Cardiac muscle cell (in vitro differentiated cells and primary cell): ENCODE results near the gene TPM1. TPM values are rescaled to one million over a fixed set of nuclear protein-coding genes. Genes with fewer than 3 reads are reported as not detected.

Experiments used
- DNase-seq, 2 donors: peaks; one replicate each; pipeline versions ENCODE4 v3.0.0 to v3.0.0-alpha.2; 2010 to 2017; ENCODE audit warnings: low read depth in 1 of 2, low spot score in 1 of 2
- H3K27ac ChIP-seq: fragments of 200-600 bp; sonication (generic); 2 replicates; pipeline ENCODE4 v1.5.1; 2016
- H3K27me3 ChIP-seq: fragments of 200-600 bp; sonication (generic); 2 replicates; pipeline ENCODE4 v1.6.0; 2016; ENCODE audit warnings: control low read depth
- H3K36me3 ChIP-seq: fragments of 200-600 bp; sonication (generic); 2 replicates; pipeline ENCODE4 v1.5.1; 2016; ENCODE audit warnings: control low read depth
- H3K4me1 ChIP-seq: fragments of 200-600 bp; sonication (generic); 2 replicates; pipeline ENCODE4 v1.8.1; 2017; ENCODE audit warnings: low read depth, mild to moderate bottlenecking, mixed run types
- H3K4me3 ChIP-seq: fragments of 200-600 bp; sonication (generic); 2 replicates; pipeline ENCODE4 v1.5.1; 2016; ENCODE audit warnings: mild to moderate bottlenecking
- H3K9me3 ChIP-seq: fragments of 200-600 bp; sonication (generic); 2 replicates; pipeline ENCODE4 v1.5.1; 2017; ENCODE audit warnings: low read depth, mild to moderate bottlenecking, control low read depth
- polyA plus RNA-seq: library from polyadenylated mRNA; unstranded; fragments of >200 nt; fragmentation: Nextera tagmentation; extraction: Ambion mirVana; gene quantifications from 2 replicates; pipeline ENCODE4 v1.2.1, GENCODE V29; 2016
- total RNA-seq: library from RNA; depleted of rRNA; stranded (reverse); fragments of >200 nt; gene quantifications from 2 replicates; pipeline ENCODE4 v1.2.3, GENCODE V29; 2016
- TF ChIP-seq, protein P1 (sequence below): IDR thresholded peaks from 2 replicates; pipeline ENCODE4 v1.5.1; 2012; ENCODE audit warnings: low read depth, mild to moderate bottlenecking, low read length

The TPM1 gene
- total and polyA plus RNA-seq, 2 experiments from 2014 or later = 6,553 to 10,138 TPM

DNA sequence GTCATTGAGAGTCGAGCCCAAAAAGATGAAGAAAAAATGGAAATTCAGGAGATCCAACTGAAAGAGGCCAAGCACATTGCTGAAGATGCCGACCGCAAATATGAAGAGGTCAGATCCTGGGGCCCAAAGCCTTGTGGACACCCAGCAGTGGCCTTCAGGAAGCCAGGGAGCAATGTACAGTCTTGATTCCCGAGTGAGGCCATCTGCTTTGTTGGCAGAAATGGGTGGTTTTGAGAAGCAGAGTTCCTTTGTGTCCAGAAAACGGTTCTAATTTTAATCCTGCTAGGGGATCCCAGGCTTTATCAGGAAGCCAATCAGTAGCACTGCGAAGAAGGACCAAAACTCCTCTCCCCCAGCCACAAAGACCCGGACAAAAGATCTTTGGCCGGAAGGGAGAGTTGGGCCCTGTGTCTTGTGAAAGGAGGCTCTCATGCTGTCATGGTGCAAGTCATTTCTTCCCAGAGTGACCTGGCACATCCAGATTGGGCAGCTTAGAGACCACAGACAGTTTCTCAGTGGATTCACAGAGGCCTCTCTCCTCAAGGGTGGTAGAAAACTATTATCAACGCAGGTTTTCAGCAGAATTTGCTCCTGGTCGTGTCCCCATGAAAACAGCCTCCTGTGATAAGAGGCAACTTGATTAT, 17.1 kb downstream of the TPM1 start:
- TF ChIP-seq, protein P1, sequence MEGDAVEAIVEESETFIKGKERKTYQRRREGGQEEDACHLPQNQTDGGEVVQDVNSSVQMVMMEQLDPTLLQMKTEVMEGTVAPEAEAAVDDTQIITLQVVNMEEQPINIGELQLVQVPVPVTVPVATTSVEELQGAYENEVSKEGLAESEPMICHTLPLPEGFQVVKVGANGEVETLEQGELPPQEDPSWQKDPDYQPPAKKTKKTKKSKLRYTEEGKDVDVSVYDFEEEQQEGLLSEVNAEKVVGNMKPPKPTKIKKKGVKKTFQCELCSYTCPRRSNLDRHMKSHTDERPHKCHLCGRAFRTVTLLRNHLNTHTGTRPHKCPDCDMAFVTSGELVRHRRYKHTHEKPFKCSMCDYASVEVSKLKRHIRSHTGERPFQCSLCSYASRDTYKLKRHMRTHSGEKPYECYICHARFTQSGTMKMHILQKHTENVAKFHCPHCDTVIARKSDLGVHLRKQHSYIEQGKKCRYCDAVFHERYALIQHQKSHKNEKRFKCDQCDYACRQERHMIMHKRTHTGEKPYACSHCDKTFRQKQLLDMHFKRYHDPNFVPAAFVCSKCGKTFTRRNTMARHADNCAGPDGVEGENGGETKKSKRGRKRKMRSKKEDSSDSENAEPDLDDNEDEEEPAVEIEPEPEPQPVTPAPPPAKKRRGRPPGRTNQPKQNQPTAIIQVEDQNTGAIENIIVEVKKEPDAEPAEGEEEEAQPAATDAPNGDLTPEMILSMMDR = no peak
- peaks cover 42% of the 10 kb centered on the region for H3K4me1 ChIP-seq
- no peaks in the 10 kb centered on the region for H3K9me3 ChIP-seq
- no peak overlapping the region for H3K4me3 ChIP-seq
- no peak for DNase-seq
- H3K27ac ChIP-seq = peak overlapping the region; percentile 70
- no peaks in the 10 kb centered on the region for H3K27me3 ChIP-seq
- H3K36me3 ChIP-seq = peaks cover 98% of the 10 kb centered on the region

DNA sequence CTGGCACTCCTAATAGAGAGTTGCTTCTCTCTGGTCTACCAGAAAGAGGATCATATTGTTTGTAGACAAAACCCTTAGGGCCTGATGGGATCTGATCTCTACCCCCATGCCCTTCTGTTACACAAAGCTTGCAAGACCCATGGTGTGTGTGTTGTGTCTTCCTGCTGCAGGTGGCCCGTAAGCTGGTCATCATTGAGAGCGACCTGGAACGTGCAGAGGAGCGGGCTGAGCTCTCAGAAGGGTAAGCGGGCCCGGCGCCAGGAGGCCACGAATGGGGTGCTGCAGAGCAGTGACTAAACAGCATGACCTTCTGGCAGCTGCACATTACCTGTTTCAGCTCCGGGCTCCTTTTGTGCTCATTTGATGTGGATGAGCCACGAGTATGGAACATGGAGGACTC, 18.2 kb downstream of the TPM1 start:
- no peaks in the 10 kb centered on the region for H3K9me3 ChIP-seq
- H3K36me3 ChIP-seq = peaks cover 97% of the 10 kb centered on the region
- H3K27me3 ChIP-seq = no peaks in the 10 kb centered on the region
- H3K27ac ChIP-seq = peak overlapping the region; percentile 70
- H3K4me1 ChIP-seq = peaks cover 32% of the 10 kb centered on the region
- H3K4me3 ChIP-seq = no peak overlapping the region
- DNase-seq = no peak
- TF ChIP-seq, protein P1 = no peak

DNA sequence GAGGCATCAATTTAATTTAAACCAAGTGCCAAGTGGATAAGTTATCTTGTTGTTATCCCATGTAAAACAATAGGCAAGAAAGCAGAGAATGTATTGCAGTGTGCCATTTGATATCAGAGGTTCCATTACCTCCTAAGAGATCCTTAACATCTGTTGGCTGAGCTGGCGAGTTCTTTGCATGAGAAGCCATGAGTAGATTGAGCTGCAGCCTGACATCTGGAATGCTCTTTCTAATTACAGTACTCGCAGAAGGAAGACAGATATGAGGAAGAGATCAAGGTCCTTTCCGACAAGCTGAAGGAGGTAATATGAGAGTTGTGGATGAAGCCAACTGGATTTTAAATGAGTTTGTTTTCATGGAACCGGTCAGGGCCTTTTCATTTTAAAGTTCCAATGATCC, 19.4 kb downstream of the TPM1 start:
- Histone ChIP-seq H3K4me1 (peaks cover 38% of the 10 kb centered on the region), H3K27ac (peak overlapping the region; percentile 70), H3K4me3 (no peak overlapping the region), H3K36me3 (peaks cover 98% of the 10 kb centered on the region), H3K27me3 (no peaks in the 10 kb centered on the region), H3K9me3 (no peaks in the 10 kb centered on the region)
- TF ChIP-seq, protein P1 = no peak
- DNase-seq = no peak

DNA sequence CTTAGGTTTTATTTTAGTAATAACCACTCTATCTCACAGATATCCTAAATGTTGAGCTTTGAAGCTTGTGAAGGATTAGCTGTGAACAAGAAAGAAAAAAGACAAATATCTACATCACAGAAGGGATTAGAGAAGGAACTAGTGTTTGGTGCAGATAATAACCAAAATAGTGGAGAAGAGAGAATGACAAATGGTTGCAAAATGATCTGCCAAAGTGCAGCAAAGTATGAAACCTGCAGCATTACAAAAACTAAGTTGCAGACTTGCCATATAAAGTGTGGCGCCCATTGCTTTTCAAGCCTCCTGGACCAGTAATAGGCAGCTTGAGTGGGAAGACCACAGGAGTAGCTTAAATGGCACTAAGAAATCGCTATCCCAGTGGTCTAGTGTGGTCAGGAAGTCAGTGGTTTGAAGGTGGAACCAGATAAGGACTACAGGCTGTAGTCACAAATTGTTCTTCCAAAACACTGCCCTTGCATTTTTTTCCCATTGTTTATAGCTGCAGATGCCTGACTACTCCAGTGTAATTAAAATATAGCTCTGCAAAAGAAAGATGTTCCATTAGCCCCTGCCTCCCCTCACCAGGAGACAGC, 20.7 kb downstream of the TPM1 start:
- no peak overlapping the region for H3K4me3 ChIP-seq
- peak overlapping the region; percentile 70 for H3K27ac ChIP-seq
- H3K36me3 ChIP-seq = peaks cover 95% of the 10 kb centered on the region

DNA sequence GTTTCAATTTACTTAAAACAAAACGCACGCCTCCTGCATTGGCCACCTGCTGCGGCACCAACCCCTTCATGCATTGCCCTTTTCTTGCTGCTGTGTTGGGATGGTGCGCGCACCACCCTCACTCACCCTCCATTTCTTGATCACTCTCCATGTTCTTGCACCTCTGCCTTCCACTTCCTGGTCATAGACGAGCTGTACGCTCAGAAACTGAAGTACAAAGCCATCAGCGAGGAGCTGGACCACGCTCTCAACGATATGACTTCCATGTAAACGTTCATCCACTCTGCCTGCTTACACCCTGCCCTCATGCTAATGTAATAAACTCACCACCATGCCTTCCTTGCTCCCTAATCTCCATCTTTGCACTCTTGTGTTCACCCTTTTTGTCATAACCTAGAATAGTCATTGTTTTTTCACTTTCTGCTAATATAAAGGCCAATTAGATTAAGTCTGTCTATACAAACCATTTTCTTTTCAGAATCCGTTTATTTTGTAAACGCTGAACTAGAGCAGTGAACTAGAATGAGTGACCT, 21.4 kb downstream of the TPM1 start:
- Histone ChIP-seq H3K9me3 (no peaks in the 10 kb centered on the region), H3K4me1 (peaks cover 51% of the 10 kb centered on the region), H3K27ac (peak overlapping the region; percentile 13), H3K27me3 (no peaks in the 10 kb centered on the region), H3K36me3 (peaks cover 88% of the 10 kb centered on the region), H3K4me3 (no peak overlapping the region)
- TF ChIP-seq, protein P1 = no peak
- DNase-seq = no peak

More for the DNA sequence above, 20.7 kb downstream of the TPM1 start:
- no peaks in the 10 kb centered on the region for H3K27me3 ChIP-seq
- DNase-seq = no peak
- peaks cover 50% of the 10 kb centered on the region for H3K4me1 ChIP-seq
- no peaks in the 10 kb centered on the region for H3K9me3 ChIP-seq
- TF ChIP-seq, protein P1 = no peak
